GM18526 (cell line): Measurements from ENCODE around the gene CTNNA3.

Experiments
- POLR2A ChIP-seq: IDR thresholded peaks from 3 replicates; pipeline ENCODE4 v1.6.1; 2011; ENCODE audit not compliant: insufficient read length; ENCODE audit errors: extremely low read depth

Gene CTNNA3

DNA sequence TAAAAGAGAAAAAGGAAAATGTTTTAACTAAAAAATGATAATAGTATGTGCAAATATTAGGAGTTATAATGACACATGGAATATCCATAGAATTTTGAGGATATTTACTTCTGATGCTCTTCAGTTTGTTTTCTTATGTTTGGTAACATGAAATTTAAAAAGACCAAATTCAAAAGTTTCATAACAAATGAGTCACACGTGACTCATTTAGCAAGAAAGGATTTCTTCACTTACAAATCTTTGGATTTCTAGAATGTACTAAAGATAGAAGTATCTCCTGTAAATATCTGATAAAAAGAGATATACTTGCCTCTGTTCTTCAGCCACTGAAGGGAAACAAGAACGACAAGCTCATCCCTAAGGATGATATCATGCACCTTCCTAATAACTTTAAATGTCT, 1544.6 kb downstream of the CTNNA3 start:
- TF ChIP-seq POLR2A = no peak

DNA sequence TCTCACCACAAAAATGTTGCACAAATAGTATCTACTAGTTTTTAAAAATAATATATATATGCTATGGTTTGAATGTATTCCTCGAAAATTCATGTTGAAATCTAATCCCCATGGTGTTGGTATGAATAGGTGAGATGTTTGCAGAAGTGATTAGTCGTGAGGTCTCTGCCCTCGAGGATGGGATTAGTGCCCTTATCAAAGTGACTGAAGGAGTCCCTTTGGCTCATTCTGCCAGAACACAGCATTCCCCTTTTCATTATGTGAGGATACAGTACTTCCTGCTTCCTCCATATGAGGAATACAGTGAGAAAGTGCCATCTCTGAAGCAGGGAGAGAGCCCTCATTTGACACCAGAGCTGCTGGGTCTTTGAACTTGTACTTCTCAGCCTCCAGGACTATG, 1547.7 kb downstream of the CTNNA3 start:
- no peak for TF ChIP-seq POLR2A

DNA sequence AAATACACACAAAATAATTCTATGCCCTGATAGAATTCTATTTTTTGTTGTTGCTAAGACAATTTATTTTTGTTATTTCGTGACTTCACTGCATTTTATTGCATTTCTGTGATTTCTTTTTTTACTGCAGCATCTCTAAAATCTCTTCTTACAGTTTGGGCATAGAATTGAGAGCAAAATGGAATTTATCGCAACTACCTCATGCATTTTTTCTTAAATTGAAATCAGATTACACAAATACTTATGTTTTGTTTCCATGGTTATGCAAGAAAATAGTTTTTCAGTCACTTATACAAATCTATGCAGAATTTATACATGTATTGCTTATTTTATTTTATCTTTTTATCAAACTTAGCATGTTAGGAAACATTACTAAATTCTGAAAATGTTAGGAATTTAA, 1552.0 kb downstream of the CTNNA3 start:
- TF ChIP-seq POLR2A = no peak

DNA sequence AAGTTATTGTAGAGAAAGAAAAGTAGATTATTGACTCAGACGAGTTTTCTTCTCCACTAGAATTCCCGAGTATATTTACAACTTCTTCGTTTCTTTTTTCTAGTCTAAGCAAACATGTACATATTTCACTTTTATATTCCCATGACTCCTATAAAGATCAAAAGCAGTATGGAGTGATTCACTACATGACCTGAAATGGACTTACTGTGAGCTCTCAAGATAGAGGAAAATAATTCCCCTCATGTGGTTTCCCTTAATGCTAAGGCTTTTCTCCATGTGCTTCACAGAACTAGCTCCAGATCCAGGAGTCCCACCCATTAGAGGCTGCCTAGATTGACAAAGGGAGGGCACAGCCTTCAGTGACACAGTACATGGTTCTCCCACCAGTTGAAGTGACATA, 1593.2 kb downstream of the CTNNA3 start:
- no peak for TF ChIP-seq POLR2A

DNA sequence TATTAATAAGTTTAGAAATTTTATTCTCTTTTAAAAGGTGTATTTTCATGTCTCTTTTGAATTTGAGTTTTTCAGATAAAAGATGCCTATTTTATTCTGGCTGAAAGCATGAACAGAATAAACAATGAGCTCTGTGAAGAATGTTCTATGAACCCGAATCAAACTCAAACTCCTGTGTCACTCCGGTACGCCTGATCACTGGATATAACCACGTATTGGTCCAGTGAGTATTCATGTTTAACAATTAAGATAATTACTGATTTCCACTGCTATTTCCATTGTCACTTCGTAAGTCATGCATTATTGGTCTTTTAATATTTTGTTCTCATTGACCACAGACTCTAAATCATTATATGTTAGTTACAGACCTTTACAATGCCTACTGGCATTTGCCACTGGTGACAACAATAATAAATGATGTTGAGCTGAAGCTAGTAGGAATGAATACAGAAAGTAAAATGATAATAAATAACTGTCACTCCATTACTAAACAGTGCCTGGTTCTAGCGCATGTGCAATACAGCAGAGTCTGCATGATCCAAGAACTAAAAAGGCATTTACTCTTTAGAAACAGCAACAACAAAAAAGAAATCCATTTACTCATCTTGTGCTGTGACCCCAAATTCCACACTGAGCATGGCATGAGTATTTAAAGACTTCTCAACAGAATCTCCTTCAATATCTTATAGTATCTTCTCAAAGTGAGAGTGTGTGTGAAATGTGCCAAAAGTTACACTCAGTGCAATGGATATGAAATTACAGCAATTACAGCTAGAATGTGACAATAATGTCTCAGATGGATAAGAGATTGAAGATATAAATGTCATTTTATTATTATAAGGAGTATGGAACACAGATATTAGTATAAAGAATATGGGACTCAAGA, 1597.2 kb downstream of the CTNNA3 start:
- no peak for TF ChIP-seq POLR2A

DNA sequence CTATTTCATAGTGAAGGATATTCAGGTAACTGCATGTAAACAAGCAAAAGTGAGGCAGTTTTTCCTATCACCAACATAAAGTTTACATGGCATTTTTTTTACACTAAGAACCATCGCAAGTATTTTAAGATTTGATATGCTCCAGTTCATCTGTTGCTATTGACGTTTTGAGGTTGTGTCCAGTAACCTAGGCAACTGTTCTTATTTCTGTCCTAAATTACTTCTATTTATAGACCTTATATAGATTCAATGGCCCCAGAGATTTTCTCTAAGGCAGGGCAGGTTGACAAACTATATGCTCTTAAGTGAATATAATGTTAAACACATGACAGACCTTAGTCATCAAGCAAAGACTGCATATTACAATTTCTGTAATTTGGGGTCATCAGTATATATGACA, 1600.4 kb downstream of the CTNNA3 start:
- no peak for TF ChIP-seq POLR2A

DNA sequence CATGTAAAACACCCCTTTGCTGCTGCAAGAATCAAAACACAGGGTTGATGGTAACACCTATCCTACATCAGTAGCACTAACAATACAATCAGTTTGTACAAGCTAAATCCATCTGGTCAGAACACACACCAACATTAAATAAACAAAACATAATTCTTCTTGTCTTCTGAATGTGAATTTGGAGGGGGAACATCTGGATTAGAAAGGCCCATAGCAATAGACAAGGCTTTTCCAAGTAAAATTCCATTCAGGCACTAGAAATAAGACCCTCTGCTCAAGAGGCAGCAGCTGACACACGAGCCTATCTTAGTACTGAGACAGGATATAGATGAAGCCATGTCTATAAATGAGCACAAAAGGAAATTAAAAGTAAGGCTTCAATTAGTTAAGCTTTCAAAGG, 1610.1 kb downstream of the CTNNA3 start:
- TF ChIP-seq POLR2A = no peak

DNA sequence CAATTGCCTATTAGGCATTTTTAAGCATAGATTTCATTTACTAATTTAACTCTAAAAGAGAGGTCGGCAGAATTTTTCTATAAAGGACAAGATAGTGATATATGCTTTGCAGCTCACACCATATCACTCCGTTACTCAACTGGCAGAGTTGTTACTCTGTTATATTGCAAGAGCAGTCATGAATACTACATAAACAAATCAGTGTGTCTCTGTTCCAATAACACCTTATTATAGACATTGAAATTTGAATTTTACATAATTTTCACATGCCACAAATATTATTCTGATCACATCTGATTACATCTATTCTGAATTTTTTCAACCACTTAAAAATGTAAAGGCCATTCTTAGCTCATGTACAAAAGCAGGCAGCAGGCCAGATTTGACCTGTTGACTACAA, 1624.1 kb downstream of the CTNNA3 start:
- no peak for TF ChIP-seq POLR2A

DNA sequence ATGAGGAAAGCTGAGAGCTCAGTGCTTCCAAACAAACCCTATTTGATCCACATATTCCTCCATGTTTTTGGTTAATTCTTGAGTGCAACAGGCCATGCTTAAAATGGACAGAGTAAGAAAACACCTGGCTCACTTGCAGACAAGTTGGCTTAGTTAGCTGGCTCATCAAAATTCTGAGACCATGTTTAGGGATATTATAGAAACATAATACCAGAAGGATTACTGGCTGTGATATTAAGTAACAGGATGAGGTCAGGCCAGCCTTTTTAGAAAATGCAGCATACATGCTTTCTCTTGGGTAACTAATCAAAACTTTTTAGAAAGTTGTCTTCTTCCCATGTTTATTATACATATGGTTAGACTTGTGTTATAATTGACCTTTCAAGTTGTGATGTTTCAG, 1637.4 kb downstream of the CTNNA3 start:
- no peak for TF ChIP-seq POLR2A

DNA sequence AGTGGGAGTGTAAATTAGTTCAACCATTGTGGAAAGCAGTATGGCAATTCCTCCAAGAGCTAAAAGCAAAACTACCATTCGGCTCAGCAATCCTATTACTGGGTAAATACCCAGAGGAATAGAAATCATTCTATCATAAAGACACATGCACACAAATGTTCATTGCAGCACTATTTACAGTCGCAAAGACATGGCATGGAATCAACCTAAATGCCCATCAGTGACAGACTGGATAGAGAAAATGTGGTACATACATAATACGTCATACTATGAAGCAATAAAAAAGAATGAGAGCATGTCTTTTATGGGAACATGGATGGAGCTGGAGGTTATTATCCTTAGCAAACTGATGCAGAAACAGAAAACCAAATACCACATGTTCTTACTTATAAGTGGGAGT, 1646.7 kb downstream of the CTNNA3 start:
- TF ChIP-seq POLR2A = no peak

DNA sequence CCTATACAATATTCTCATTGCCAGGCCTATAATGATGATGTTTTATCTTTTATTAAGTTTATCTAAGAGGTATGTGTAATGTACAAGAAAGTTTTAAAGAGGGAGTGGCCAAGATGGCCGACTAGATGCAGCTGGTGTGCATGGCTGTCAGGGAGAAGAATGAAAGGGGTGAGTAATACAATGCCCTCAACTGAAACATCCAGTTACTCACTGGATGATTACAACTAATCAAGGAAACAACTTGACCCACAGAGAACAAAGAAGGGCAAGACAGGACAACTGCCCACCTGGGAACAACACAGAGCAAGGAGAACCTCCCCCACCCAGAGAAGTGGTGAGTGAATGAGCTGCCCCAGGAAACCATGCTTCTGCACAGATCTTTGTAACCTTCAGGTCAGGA, 1650.1 kb downstream of the CTNNA3 start:
- TF ChIP-seq POLR2A = no peak

DNA sequence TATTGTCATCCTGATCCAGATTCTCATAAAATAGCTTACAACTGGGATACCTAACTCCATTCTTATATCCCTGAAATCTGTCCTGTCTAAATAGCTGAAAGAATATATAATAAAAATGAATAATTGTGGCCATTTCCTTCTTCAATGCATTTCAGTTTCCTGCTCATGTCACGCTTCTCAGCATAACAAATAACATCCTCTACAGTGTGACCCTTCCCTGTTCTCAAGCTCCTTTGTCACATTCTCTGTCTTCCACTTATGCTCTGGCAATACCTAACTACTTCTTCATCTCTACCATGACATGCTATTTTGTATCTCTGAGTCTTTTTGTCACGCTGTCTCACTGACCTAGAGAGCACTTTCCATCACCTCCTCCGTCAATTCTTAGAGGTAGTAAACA, 1654.2 kb downstream of the CTNNA3 start:
- TF ChIP-seq POLR2A = no peak

DNA sequence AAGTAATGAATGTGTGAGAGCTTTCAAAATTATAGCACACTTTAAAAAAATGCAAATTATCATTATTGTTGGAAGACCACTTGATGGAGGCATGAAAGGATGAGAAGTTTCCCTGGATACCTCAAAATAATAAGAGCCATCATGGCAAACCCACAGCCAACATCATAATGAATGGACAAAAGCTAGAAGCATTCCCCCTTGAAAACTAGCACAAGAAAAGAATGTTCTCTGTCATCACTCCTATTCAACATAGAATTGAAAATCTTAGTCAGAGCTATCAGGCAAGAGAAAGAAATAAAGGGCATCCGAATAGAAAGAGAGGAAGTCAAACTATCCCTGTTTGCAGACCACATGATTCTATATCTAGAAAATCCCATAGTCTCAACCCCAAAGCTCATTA, 1657.4 kb downstream of the CTNNA3 start:
- TF ChIP-seq POLR2A = no peak

DNA sequence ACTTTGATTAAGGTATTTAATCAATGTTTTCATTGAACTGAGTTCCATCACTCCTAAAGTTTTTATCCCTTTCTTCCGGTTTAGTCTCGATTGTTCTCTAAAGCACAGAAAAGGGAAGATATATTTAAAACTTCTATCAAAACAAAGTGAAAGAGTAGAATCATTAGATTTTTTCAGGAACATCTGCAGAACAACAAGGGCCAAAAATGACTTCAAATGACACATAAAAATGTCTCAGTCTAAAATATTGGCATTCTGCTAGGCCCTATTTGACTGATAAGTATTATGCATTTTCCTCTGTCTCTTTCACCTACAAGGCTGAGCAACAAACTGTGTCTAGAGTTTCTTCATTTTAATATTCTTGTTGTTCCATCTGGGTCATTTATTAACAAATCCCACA, 1669.7 kb downstream of the CTNNA3 start:
- TF ChIP-seq POLR2A = no peak

DNA sequence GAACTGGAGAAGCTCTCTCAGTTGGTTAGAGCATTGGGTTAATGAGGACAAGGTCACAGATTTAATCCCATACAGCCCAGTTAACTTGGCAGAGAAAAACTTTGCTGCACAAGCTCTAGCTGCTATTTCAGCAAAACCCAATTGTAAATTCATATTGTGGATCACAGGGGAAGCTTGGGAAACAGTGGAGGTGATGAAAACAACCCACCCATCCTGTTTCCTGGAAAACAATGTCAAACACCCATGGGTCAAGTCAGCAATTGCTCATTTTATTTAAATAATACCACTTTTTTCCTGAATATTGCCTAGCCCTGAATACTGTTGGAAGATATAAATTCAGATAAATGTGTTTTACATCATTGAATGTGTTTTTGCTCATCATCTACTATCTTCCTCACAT, 1670.8 kb downstream of the CTNNA3 start:
- TF ChIP-seq POLR2A = no peak

DNA sequence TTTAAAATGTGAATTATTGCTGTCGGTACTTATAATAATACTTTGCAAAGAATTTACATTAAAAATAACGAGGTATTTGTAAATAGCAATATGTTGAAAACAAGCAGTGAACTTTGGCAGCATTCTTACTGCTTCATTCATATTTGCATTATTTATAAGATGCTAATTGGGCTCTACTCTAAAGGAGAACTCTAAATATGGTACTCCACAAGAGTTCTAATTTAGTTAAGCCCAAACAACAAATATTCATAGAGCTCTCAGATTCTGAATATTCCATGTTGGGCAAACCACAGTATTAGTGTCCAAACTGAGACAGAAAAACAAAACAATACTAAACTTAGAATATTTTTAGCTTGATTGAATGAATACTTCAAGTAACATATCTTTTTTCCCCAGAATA, 1674.6 kb downstream of the CTNNA3 start:
- no peak for TF ChIP-seq POLR2A

DNA sequence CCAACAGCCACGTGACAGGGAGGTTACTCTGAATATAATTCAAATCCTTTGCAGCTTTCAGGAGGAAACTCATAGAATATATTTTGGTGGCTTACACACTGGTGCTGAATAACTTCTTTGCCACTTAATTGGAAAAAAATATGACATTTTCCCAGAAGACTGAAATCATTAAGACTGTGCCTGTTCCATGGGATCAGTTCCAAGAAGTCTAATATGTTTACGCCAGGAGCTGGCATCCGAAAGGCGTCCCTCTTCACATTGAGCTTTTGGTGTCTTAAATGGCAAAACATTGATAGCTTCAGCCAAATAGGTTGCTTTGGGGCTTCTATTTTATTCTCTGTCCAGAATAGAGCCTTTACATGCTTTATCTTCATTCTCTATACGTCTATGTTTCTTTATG, 1687.8 kb downstream of the CTNNA3 start:
- no peak for TF ChIP-seq POLR2A
